Hepatocyte (in vitro differentiated cells): ENCODE results near the gene ARID5A. TPM values are rescaled to one million over a fixed set of nuclear protein-coding genes. Genes with fewer than 3 reads are reported as not detected.

Source experiments
- DNase-seq: peaks from one replicate; pipeline ENCODE4 v3.0.0-alpha.2; 2016; ENCODE audit warnings: low spot score
- H2AFZ ChIP-seq: fragments of 200-600 bp; sonication (generic); 2 replicates; pipeline ENCODE4 v1.6.0; 2016; ENCODE audit warnings: antibody characterized with exemption, mild to moderate bottlenecking
- H3K27ac ChIP-seq: fragments of 200-600 bp; sonication (generic); 2 replicates; pipeline ENCODE4 v1.5.1; 2016; ENCODE audit warnings: mild to moderate bottlenecking
- H3K27me3 ChIP-seq: fragments of 200-600 bp; sonication (generic); 2 replicates; pipeline ENCODE4 v1.6.1; 2016
- H3K36me3 ChIP-seq: fragments of 200-600 bp; sonication (generic); replicated peaks from 2 replicates; pipeline ENCODE4 v1.5.1; 2016; ENCODE audit warnings: low read depth; ENCODE audit not compliant: insufficient read depth
- H3K4me1 ChIP-seq: fragments of 200-600 bp; sonication (generic); 2 replicates; pipeline ENCODE4 v1.5.1; 2016; ENCODE audit warnings: mild to moderate bottlenecking, moderate library complexity; ENCODE audit not compliant: insufficient read depth
- H3K4me2 ChIP-seq: fragments of 200-600 bp; sonication (generic); 2 replicates; pipeline ENCODE4 v1.6.0; 2016
- H3K4me3 ChIP-seq: fragments of 200-600 bp; sonication (generic); 2 replicates; pipeline ENCODE4 v1.5.1; 2016; ENCODE audit warnings: mild to moderate bottlenecking
- H3K79me2 ChIP-seq: fragments of 200-600 bp; sonication (generic); 2 replicates; pipeline ENCODE4 v1.6.0; 2017; ENCODE audit warnings: mild to moderate bottlenecking
- H3K9me2 ChIP-seq: fragments of 200-600 bp; sonication (generic); replicated peaks from 2 replicates; pipeline ENCODE4 v1.6.0; 2017; ENCODE audit warnings: mild to moderate bottlenecking; ENCODE audit not compliant: insufficient read depth
- H3K9me3 ChIP-seq: fragments of 200-600 bp; sonication (generic); 2 replicates; pipeline ENCODE4 v1.5.1; 2016; ENCODE audit warnings: low read depth, mild to moderate bottlenecking
- H4K20me1 ChIP-seq: fragments of 200-600 bp; sonication (generic); 2 replicates; pipeline ENCODE4 v1.6.0; 2016; ENCODE audit warnings: mild to moderate bottlenecking; ENCODE audit not compliant: insufficient read depth, poor library complexity, severe bottlenecking
- CTCF ChIP-seq: fragments of 200-600 bp; sonication (generic); IDR thresholded peaks from 2 replicates; pipeline ENCODE4 v1.5.1; 2016; ENCODE audit warnings: antibody characterized with exemption, mild to moderate bottlenecking; ENCODE audit not compliant: poor library complexity
- EZH2 ChIP-seq: fragments of 200-600 bp; sonication (generic); IDR thresholded peaks from 2 replicates; pipeline ENCODE4 v1.6.1; 2016; ENCODE audit warnings: antibody characterized with exemption, mild to moderate bottlenecking, borderline replicate concordance
- EZH2phosphoT487 ChIP-seq: fragments of 200-600 bp; sonication (generic); IDR thresholded peaks from one replicate; pipeline ENCODE4 v1.6.1; 2018; ENCODE audit warnings: antibody characterized with exemption, mild to moderate bottlenecking, low read depth, moderate library complexity; ENCODE audit not compliant: unreplicated experiment, severe bottlenecking
- WGBS: methylation state at CpG from one replicate; pipeline ENCODE4 v1.1.6; 2016; ENCODE audit warnings: low lambda C conversion rate; ENCODE audit errors: missing lambda C conversion rate; 5-methylcytosine and 5-hydroxymethylcytosine counted together
- polyA plus RNA-seq: library from polyadenylated mRNA; unstranded; fragments of >200 nt; fragmentation: Nextera tagmentation; extraction: Ambion mirVana; gene quantifications from 2 replicates; pipeline ENCODE4 v1.2.1, GENCODE V29; 2016
- total RNA-seq: library from RNA; depleted of rRNA; stranded (reverse); fragments of >200 nt; gene quantifications from 2 replicates; pipeline ENCODE4 v1.2.3, GENCODE V29; 2014

ARID5A gene
- total and polyA plus RNA-seq, 2 experiments from 2014 or later, result 6.9 to 13.3 TPM

GRCh38 chr2:96574364-96574763, 37.8 kb downstream of the ARID5A start:
- Histone ChIP-seq H4K20me1 (no peaks in the 10 kb centered on the region), H3K79me2 (no peaks in the 10 kb centered on the region), H3K27ac (no peak overlapping the region), H3K36me3 (no peaks in the 10 kb centered on the region), H3K27me3 (no peaks in the 10 kb centered on the region), H3K9me3 (no peaks in the 10 kb centered on the region), H3K4me2 (no peak overlapping the region), H2AFZ (no peak overlapping the region), H3K4me3 (no peak overlapping the region), H3K9me2 (no peaks in the 10 kb centered on the region), H3K4me1 (peaks cover 7% of the 10 kb centered on the region)
- WGBS, result 100% methylated on average over 2 of the region's 2 CpGs
- no peak for DNase-seq
- TF ChIP-seq EZH2 (no peak), CTCF (no peak), EZH2phosphoT487 (no peak)

GRCh38 chr2:96575785-96576456, 39.4 kb downstream of the ARID5A start:
- H3K4me1 ChIP-seq, result peaks cover 7% of the 10 kb centered on the region
- H3K79me2 ChIP-seq, result no peaks in the 10 kb centered on the region
- no peaks in the 10 kb centered on the region for H3K9me2 ChIP-seq
- no peak overlapping the region for H3K4me2 ChIP-seq
- no peak for TF ChIP-seq EZH2phosphoT487
- no peak for TF ChIP-seq EZH2
- TF ChIP-seq CTCF, result no peak
- peak overlapping the region; percentile 47 for H3K27ac ChIP-seq
- H4K20me1 ChIP-seq, result no peaks in the 10 kb centered on the region
- WGBS, result 67% methylated on average over 1 of the region's 1 CpG
- DNase-seq, result peak; percentile 48
- no peak overlapping the region for H3K4me3 ChIP-seq
- H3K36me3 ChIP-seq, result no peaks in the 10 kb centered on the region
- H2AFZ ChIP-seq, result no peak overlapping the region
- no peaks in the 10 kb centered on the region for H3K27me3 ChIP-seq
- no peaks in the 10 kb centered on the region for H3K9me3 ChIP-seq

GRCh38 chr2:96577501-96577900, 40.9 kb downstream of the ARID5A start:
- no peak overlapping the region for H3K27ac ChIP-seq
- H3K4me1 ChIP-seq, result peaks cover 7% of the 10 kb centered on the region
- H3K9me2 ChIP-seq, result no peaks in the 10 kb centered on the region
- no peak for DNase-seq
- TF ChIP-seq EZH2, result no peak
- TF ChIP-seq CTCF, result no peak
- no peak for TF ChIP-seq EZH2phosphoT487
- H4K20me1 ChIP-seq, result no peaks in the 10 kb centered on the region
- H3K79me2 ChIP-seq, result no peaks in the 10 kb centered on the region
- no peaks in the 10 kb centered on the region for H3K36me3 ChIP-seq
- 77% methylated on average over 5 of the region's 5 CpGs for WGBS
- no peaks in the 10 kb centered on the region for H3K27me3 ChIP-seq
- H3K4me2 ChIP-seq, result no peak overlapping the region
- H3K4me3 ChIP-seq, result no peak overlapping the region
- no peak overlapping the region for H2AFZ ChIP-seq
- no peaks in the 10 kb centered on the region for H3K9me3 ChIP-seq

GRCh38 chr2:96578731-96579130, 42.2 kb downstream of the ARID5A start:
- Histone ChIP-seq H3K4me3 (no peak overlapping the region), H3K36me3 (no peaks in the 10 kb centered on the region), H3K4me2 (no peak overlapping the region), H3K9me3 (no peaks in the 10 kb centered on the region), H3K4me1 (peaks cover 7% of the 10 kb centered on the region), H3K27me3 (no peaks in the 10 kb centered on the region), H2AFZ (no peak overlapping the region), H3K79me2 (no peaks in the 10 kb centered on the region), H3K9me2 (no peaks in the 10 kb centered on the region), H3K27ac (no peak overlapping the region), H4K20me1 (no peaks in the 10 kb centered on the region)
- 90% methylated on average over 3 of the region's 3 CpGs for WGBS
- no peak for DNase-seq
- TF ChIP-seq CTCF (no peak), EZH2 (no peak), EZH2phosphoT487 (no peak)
